Measurements from ENCODE around the gene SPATA18.
"Not testable (repeated sequence)": the region's sequence is repeated elsewhere in the genome, so short reads cannot be mapped to it uniquely, and the experiment has no call there.

The SPATA18 gene

DNA sequence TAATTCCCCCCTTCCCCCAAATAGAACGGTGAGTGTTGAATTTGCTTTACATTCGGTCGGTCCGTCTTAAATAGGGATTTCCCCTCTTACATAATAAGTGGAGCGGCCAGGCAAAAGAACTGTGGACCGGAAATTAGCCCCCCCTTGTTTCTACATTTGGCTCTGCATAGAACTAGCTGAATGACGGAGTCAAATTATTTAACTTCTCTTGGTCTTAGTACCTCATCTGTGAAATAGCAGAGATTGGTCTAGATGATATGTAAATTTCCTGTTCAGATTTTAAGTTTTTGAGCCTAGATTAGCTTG lies 1.3 kb downstream of the SPATA18 start:
- no peak for DNase-seq

DNA sequence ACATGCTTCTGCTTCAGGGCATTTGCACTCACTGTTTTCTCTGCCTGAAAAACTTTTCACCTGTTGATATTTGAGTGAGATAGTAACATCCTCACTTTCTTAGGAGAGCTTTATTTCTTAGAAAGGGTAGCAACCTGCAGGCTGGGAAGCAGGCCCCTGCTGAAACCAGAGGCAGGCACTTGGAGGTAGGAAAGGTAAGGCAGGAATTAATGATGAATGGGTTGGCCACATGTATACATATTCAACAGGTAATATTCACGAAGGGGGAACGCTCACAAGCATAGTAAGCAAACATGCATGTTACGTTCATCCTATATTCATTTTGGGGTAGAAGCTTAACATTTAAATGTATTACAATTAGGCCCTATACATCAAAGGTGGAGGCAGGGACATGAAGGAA lies 3.1 kb downstream of the SPATA18 start:
- no peak for DNase-seq

DNA sequence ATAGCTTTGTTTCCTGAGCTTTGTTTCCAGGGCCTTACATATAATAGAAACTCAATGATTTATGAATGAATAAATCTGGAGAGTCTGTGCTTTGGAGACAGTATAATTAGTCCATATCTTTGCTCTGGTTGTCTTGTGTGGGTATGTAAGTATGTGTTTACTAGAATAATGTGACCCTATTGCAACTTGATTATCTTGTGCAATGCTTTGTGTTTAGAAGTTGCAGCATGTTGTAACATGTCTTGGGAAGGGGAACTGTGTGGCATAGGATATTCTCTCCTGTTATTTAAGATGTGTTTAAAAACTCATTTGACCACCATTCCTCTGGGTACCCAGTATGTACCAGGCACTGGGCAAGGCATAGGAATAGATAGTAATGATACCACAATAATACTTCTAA lies 6.1 kb downstream of the SPATA18 start:
- DNase-seq, result no peak

DNA sequence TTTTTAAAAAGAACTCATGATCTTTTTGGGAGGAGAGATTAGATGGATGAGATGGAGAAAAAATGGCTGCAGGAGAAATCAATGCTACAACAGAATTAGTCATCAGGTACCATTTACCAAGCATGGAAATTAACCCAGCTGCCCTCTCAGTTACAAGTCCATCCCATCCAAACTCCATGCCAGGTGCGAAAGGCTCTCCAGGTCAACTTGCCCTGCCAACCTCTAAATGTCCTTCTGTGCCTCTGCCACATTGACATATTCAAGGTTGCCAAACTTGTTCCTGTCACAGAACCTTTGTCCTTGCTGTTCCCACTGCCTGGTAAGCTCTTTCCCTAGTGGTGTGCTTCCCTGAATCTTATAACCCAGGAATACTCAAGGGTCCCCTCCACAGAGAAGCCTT lies 7.2 kb downstream of the SPATA18 start:
- DNase-seq, result no peak

DNA sequence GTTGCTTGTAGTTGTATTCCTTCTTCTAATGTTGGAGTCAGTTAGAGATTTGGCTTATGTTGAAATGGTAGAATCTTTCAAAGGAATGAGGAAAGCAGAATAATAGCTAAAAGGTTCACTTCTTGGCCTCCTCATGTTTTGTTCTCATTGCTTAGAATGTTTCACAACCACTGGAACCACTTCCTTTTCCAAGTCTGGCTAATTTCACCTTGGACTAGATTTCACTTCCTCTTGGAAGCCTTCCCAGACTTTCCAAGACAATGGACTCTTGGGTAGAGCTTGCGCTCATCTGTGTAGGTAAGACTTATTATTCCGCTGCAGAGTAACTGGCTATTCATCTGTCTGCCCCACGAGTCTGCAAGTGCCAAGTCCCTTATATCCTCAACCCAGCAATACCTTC lies 8.3 kb downstream of the SPATA18 start:
- DNase-seq, result peak; percentile 3

DNA sequence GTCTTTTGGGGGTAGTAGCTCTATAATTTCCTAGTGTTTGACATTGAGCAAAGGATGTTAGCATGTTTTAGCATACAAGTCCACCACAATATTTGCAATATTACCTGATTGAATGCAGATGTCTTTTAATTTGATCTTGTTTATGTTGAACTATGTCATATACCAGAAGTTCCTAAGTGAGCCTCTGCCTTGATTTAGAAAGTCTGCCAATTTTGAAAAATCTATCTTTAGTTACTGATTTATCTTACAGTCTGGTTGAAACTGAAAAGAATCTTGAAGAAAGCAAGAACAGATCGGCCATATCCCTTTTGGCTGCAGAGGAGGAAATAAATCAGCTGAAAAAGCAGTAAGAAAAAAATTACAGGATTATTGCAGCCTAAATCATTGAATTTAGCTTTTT lies 18.5 kb downstream of the SPATA18 start:
- DNase-seq, result no peak

DNA sequence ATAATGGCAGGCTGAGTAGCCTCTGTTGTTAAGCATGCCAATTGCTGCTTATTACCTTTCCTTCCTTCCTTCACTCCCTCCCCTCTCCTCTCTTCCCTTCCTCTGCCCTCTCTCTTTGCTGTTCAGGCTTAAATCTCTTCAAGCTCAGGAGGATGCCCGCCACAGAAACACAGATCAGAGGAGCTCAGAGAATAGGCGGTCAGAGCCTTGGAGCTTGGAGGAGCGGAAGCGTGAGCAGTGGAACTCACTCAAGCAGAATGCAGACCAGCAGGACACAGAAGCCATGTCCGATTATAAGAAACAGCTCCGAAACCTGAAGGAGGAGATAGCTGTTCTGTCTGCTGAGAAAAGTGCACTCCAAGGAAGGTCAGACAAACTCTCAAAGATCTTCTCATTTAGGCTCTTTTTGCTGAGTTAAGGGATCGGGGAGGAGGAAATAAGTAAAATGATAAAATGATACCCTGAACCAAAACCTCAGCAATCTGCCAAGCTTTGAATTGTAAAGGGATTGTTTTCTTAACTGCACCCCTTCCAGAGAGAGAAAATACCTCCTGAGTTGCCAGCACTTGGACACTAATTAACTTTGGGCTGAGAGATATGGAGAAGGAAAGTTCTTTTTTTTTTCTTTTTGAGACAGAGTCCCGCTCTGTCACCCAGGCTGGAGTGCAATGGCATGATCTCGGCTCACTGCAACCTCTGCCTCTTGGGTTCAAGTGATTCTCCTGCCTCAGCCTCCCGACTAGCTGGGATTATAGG lies 20.9 kb downstream of the SPATA18 start:
- no peak for DNase-seq

DNA sequence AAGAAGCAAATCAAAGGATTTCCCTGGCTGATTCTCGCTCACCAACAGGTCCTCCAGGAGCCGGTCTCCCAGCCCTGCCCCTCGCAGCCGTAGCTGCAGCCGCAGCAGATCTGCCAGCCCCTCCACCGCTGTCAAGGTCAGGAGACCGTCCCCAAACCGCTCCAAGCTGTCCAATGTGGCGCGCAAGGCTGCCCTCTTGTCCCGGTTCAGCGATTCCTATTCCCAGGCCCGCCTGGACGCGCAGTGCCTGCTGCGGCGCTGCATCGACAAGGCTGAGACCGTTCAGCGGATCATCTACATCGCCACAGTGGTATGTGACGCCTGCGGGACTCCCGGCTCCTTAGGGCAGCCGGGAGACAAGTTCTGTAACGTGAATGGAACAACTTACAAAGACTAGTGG lies 25.6 kb downstream of the SPATA18 start:
- no peak for DNase-seq

DNA sequence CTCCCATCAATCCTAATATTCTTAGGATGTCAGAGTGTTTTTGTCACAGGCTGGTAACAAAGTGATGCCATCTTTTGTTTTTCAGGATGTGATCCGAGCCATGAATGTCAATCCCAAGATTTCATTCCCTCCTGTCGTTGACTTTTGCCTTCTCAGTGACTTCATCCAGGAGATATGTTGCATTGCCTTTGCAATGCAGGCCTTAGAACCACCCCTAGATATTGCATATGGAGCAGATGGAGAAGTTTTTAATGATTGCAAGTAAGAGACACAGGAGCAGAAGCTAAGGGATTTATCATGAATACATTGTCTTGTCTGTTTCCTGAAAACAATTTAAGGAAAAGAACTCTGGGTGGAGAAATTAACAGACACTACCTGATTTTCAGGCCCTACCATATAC lies 28.6 kb downstream of the SPATA18 start:
- no peak for DNase-seq

DNA sequence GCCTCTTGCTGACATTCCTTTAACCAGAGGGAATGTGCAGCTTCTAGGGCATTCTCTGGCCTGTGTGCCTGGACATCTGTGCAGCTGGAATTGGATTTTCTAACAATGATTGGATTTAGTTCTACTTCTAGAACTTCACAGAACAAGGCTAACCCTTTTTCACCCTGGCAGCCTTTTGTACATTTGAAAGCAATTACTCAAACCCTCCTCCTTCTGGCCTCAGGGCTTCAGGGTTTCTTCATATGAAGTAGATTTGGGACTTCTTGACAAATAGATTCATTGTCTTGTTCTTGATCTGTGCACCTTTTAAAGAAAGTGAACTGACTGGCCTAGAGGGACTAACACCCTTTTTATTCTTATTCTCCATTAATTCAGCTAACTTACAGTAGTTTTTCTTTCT lies 30.1 kb downstream of the SPATA18 start:
- no peak for DNase-seq

DNA sequence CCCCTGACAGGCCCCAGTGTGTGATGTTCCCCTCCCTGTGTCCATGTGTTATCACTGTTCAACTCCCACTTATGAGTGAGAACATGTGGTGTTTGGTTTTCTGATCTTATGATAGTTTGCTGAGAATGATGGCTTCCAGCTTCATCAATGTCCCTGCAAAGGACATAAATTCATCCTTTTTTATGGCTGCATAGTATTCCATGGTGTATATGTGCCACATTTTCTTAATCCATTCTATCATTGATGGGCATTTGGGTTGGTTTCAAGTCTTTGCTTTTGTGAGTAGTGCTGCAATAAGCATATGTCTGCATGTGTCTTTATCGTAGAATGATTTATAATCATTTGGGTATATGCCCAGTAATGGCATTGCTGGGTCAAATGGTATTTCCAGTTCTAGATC lies 35.3 kb downstream of the SPATA18 start:
- DNase-seq, result not testable (repeated sequence)

DNA sequence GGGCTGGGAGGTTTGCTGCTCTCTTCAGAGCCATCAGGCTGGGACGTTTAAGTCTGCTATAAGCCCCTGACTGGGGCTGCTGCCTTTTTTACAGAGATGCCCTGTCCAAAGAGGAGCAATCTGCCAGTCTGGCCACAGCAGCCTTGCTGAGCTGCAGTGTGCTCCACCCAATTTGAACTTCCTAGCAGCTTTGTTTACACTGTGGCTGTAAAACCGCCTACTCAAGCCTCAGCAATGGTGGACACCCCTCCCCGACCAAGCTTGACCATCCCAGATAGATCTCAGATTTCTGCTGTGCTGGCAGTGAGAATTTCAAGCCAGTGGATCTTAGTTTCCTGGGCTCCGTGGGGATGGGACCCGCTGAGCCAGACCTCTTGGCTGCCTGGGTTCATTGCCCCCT lies 40.7 kb downstream of the SPATA18 start:
- DNase-seq, result peak; percentile 11

DNA sequence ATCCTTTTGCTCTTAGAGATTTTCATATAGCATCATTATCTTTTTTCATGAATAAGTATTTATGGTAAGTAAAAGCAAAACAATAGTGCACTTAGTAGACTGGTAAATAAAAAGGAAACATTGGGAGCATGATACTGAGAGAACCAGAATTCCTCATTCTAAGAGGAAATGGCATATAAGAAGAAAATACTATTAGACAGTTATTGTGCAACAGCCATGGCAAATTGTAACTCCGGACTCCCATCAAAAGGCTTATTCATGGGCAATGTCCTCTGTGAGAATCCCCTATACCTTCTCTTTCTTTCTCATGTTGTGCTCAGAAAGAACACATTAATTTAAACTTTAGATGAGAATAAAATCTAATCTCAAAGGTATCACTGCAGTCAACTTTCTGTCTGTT lies 42.4 kb downstream of the SPATA18 start:
- DNase-seq, result no peak

DNA sequence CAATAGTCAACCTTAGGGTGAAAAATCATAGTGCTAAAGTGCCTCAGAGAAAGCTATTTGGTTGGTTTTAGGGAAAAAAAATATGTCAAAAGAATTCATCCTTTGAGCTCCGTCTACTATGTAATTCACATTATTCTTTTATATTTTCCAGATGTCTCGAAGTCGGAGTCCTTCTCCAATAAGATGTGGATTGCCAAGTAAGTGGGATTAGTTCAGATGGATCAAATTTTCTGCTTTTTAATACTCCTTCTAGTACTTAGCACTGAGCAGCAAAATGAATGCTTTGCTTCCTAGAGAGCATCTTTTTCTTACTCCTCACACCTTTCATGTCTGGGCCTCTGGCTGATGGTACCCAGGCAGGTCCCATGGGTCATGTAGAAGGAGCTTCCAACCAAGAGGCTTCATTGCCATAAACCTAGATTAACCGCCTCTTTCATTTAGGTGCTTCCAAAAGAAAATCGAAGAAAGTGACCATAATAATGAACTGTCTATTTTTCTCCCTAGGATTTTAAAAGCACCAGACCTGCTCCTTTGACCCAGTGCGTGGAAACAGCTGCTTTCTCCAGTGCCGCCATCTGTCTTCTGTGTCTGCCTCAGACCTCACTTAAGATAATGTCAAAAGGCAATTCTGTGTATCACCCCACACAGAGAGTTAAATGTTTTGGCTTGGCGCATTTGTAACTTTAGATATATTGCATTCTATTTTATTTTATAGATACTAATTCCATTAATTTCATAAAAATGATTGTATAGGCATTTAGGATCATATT lies 43.5 kb downstream of the SPATA18 start:
- DNase-seq, result no peak

DNA sequence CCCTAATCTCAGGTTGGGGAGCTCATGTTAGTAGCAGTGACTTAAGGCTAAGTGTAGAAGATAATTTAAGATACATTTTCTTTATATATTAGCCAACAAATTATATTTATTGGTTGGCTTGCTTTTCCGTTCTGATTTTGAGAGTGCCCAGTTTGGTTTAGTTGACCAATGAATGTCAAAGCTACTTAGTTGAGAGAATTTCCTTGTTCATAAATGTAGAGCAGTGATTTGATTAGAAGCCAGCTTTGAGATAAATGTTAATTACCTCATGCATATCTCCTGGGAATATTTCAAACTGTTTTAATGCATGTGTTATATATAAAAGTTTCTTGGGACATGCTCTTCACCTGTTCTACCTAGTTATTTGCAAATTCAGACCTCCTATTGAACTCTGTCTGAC lies 44.3 kb downstream of the SPATA18 start:
- no peak for DNase-seq

DNA sequence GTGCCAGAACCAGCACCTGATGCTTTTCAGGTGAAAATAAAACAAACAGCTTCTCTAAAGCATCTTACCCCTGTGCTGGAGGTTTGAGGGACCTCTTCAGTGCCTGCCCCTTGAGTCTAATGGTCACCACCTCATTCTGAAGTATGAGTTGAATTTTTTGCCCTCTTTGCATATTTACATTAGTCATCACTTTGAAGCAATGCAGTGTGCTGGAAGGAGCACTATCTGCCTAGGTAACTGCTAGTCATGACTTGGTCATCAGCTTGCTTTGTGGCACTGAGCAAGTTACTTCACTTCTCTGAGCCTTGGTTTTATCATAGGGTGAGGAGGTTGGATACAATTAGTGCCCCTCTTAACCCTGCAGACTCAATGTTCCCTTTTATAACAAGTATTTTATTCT lies 44.9 kb downstream of the SPATA18 start:
- peak; percentile 6 for DNase-seq

DNA sequence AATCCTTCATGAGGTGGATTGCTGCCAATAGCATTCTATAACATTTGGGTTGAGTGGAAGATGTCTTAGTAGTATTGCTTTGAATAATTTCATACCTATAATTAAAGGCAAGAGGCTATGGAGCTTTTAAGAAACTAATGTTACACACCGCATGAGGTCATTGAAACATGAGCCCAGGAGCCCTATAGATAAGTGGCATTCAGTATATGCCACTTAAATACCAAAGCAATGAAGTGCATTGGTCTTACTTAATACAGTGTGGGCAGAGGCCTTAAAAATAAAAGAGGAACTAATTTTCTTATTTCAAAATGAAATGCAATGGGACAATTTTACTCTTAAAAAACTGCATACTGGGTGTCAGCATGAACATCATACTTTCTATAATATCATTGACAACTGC lies 47.5 kb downstream of the SPATA18 start:
- peak; percentile 44 for DNase-seq

DNA sequence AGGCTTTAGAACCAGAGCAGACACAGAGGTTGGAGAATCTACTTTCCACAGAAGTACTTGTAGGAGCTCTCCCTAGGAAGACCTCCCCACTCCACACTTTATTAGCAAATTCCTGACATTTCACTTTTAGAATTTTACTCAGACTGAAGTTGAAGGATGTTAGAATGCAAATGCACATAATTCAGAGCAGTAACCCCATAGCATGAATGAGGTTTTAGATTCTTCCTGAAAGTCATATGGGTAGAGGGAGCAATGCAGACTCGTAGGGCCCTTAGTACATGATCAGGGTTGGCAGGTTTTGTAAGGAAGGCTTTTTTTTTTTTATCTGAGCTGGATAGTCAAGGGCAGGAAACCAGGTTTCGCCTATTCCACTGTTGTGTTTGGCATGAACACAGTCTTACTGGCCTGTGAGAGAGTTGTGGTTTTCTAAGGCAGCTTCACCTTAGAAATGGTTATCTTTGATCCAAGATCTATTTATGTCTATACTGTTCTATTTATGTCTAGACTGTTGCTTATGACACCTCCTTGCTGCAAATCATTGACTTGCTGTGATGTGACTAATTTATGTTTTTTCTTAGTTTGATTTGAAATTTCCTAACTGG lies 48.9 kb downstream of the SPATA18 start:
- no peak for DNase-seq

DNA sequence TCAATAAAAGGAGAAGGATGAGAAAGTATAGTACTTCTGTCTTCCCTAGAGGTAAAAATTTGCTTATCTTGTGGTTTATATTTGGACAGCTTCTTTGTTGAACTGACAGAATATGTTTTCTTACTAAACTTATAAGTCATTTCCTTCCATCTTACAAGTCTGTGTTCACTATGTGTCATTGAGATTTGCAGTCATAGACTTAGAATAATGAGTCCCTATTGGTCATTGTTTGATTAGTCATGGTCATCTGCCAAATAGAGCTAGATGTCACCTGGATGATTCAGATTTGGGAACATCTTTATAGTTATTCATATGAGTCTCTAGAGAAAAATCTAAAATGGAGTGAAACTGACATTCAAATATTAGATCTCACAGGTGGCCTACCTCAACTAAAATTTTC lies 51.5 kb downstream of the SPATA18 start:
- peak; percentile 55 for DNase-seq

DNA sequence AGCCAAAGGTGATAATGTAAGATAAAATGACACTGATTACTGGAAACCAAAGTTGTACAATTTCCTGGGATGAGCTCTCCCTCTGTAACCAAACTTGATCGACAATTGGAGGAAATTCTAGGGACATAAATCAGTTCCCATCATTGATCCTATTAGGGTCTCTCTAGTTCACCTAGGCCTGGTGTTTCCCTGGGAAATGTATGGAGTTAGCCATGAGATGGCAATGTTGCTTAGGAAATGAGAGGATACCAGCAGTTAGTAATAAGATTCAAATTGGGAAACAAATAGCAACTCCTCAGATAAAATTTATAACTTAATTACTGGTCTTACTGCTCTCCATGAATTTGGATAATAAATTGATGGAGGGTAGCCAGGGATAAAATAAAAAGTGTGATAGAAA lies 52.2 kb downstream of the SPATA18 start:
- peak; percentile 41 for DNase-seq

DNA sequence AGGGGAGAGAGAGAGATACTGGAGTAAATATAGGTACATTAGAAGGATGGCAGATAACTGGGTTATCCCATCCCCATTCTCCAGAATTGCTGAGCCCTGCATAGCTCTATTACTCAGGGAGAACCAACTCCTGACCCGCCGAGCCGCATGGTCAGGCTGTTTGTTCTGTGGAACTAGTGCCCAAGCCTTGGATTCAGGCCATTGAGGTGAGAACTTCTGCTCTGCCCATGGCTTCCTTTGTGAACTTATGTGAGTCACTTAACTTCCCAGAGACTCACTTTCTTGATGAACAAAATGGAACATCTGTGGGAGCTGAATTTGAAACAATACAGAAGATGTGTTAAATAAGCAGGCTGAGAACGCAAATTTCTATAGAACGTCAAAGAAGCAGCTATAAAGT lies 54.2 kb downstream of the SPATA18 start:
- no peak for DNase-seq

DNA sequence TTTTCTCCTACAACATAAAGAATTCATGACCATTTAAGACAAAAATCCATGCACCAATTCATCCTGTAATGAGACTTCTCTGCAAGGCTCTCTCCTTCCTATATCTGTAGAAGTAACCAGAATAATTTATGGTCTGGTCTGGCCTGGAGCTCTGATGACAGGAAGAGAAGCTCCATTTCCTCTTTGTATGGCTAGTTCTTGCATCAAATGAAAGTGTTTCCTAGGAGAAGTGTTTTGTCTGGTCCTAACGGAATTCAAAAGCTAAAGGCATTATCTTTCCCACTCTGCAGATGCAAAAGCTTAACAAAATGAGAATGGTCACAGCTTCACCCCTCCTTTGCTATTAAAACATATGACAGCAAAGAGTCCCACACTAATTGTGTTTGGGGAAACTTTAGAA lies 55.1 kb downstream of the SPATA18 start:
- DNase-seq, result no peak

DNA sequence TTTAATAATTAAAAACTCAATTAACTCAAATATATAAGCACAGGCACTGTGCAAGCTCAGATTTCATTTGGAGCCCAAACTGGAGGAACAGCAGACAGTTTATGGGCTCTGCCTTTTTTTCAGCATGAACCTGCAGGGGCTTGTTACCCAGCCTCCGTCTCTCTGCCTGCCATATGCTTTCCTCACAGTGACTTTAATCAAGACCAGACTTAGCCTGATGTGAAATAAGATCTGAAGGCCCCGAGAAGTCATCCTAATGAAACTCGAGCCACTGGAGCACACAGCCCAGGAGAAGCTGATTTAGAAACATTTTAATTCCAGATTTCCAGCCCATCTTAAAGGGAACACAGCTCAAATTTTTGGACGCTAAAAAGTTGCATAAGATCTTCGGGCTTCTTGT lies 55.6 kb downstream of the SPATA18 start:
- no peak for DNase-seq

DNA sequence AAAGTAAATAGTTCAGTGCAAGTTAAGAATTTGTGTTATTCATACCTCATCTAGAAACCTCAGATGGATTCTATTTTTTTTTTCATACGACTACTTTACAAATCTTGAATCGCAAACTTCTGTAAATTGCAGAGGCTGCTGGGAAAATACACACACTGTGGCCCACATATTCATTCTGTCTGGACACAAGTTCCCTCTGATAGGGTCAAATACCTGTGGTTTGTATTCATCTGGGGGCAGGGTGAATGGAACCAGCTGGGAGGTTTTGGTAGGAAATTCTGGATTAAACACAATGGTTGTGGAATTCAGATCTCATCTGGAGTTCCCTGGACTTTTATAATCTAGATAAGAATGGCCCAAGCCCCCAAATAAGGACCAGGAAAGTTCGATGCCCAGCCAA lies 56.2 kb downstream of the SPATA18 start:
- DNase-seq, result no peak

DNA sequence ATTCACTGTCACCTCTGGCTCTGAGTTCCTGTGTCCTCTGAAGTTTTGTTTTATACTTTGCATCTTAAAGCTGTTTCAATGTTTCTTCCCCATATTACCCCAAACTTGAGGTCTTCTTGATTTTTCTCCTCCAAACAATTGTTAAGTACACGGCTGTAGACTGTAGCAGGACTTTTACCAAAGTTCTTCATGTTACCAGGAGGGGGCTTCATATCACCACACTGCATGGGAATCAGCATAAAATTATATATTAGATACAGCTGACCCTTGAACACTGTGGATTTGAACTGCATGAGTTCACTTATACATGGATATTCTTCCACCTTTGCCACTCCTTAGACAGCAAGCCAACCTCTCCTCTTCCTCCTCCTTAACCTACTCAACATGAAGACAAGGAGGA lies 56.6 kb downstream of the SPATA18 start:
- no peak for DNase-seq
